Choroid plexus epithelial cell (primary cell): ENCODE measurements around the gene SLC41A1.

Experiments
- DNase-seq: peaks from one replicate; pipeline ENCODE4 v3.0.0-alpha.2; 2010; ENCODE audit warnings: low read depth
- H3K4me3 ChIP-seq: 2 replicates; pipeline ENCODE4 v1.5.1; 2011; ENCODE audit warnings: low read depth, mild to moderate bottlenecking, control low read depth, low read length, moderate library complexity
- TF ChIP-seq, protein P1 (sequence below): conservative IDR thresholded peaks from 2 replicates; pipeline ENCODE4 v1.5.1; 2011; ENCODE audit warnings: low read depth, mild to moderate bottlenecking, control low read depth, inconsistent platforms, low read length, moderate library complexity

SLC41A1 gene

GRCh38 chr1:205817988-205818387, 5.0 kb upstream of the SLC41A1 start:
- TF ChIP-seq, protein P1, sequence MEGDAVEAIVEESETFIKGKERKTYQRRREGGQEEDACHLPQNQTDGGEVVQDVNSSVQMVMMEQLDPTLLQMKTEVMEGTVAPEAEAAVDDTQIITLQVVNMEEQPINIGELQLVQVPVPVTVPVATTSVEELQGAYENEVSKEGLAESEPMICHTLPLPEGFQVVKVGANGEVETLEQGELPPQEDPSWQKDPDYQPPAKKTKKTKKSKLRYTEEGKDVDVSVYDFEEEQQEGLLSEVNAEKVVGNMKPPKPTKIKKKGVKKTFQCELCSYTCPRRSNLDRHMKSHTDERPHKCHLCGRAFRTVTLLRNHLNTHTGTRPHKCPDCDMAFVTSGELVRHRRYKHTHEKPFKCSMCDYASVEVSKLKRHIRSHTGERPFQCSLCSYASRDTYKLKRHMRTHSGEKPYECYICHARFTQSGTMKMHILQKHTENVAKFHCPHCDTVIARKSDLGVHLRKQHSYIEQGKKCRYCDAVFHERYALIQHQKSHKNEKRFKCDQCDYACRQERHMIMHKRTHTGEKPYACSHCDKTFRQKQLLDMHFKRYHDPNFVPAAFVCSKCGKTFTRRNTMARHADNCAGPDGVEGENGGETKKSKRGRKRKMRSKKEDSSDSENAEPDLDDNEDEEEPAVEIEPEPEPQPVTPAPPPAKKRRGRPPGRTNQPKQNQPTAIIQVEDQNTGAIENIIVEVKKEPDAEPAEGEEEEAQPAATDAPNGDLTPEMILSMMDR: no peak
- no peak for DNase-seq
- H3K4me3 ChIP-seq: no peak overlapping the region

GRCh38 chr1:205817364-205817763, 4.4 kb upstream of the SLC41A1 start:
- DNase-seq: no peak
- no peak overlapping the region for H3K4me3 ChIP-seq
- TF ChIP-seq, protein P1: no peak

DNA sequence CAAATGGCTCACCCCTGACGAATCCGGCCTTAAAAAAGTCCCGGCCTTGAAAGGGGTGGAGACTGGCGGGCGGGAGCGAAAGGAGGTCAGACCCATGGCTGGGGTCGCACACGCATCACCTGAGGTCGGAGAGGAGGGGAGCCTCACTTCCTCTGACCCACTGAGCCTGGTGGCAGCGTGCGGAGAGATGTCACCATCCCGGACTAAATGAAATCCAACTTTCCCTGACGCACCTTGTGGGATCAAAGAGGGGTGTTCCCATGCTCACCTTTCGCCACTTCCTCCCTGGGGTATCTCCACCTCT, 709 bp upstream of the SLC41A1 start:
- DNase-seq: peak; percentile 61
- H3K4me3 ChIP-seq: peak overlapping the region; percentile 83
- TF ChIP-seq, protein P1: no peak

GRCh38 chr1:205812271-205812877, 624 bp downstream of the SLC41A1 start:
- TF ChIP-seq, protein P1: no peak
- peak; percentile 16 for DNase-seq
- H3K4me3 ChIP-seq: peak overlapping the region; percentile 83

- peak overlapping the region; percentile 27 for H3K4me3 ChIP-seq
Observed at GRCh38 chr1:205811660-205812059, 1.3 kb downstream of the SLC41A1 start.

GRCh38 chr1:205810448-205811157, 2.4 kb downstream of the SLC41A1 start:
- TF ChIP-seq, protein P1: peak; percentile 73
- no peak overlapping the region for H3K4me3 ChIP-seq
- peak; percentile 68 for DNase-seq

More at GRCh38 chr1:205811660-205812059, 1.3 kb downstream of the SLC41A1 start:
- TF ChIP-seq, protein P1: no peak
- DNase-seq: no peak

GRCh38 chr1:205809942-205810345, 3.1 kb downstream of the SLC41A1 start:
- DNase-seq: no peak
- no peak overlapping the region for H3K4me3 ChIP-seq
- TF ChIP-seq, protein P1: no peak
